ENCODE data around the gene CIAPIN1.

DNA sequence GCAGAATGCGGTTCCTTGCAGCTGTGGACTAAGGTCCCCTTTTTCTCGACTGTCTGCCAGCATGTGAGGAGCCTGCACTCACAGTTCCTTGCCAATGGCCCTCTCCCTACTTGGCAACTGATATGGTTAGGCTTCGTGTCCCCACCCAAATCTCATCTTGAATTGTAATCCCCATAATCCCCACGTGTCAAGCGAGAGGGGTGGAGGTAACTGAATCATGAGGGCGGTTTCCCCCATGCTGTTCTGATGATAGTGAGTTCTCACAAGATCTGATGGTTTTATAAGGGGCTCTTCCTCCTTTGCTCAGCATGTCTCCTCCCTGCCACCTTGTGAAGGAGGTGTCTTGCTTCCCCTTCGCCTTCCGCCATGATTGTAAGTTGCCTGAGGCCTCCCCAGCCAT lies 19.9 kb downstream of the CIAPIN1 start:
- TF ChIP-seq CTCF (IDR thresholded peaks at IDR 0.05; ENCODE audit: control extremely low read depth in 1 of 3, insufficient read depth in 1 of 3, low read depth in 1 of 3, low read length in 3 of 3) (no peak), RXRA (IDR thresholded peaks at IDR 0.05; ENCODE audit: insufficient read depth, low read depth, low read length) (no peak), ATF3 (IDR thresholded peaks at IDR 0.05; ENCODE audit: insufficient read depth, low read depth, low read length) (no peak), TBP (IDR thresholded peaks at IDR 0.05; ENCODE audit: low read depth, low read length) (no peak), PHF8 (conservative IDR thresholded peaks at IDR 0.05; ENCODE audit: low read depth, low read length) (no peak), POLR2A (IDR thresholded peaks at IDR 0.05; ENCODE audit: control extremely low read depth in 1 of 2, low read depth in 2 of 2, low read length in 2 of 2) (no peak), KDM1A (IDR thresholded peaks at IDR 0.05; ENCODE audit: borderline replicate concordance, low read length) (no peak)
- TF ChIP-seq, protein P1, sequence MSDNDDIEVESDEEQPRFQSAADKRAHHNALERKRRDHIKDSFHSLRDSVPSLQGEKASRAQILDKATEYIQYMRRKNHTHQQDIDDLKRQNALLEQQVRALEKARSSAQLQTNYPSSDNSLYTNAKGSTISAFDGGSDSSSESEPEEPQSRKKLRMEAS (IDR thresholded peaks at IDR 0.05): no peak

Data from H1 (cell line).